ENCODE results near the gene GCGR.

Gene GCGR

DNA sequence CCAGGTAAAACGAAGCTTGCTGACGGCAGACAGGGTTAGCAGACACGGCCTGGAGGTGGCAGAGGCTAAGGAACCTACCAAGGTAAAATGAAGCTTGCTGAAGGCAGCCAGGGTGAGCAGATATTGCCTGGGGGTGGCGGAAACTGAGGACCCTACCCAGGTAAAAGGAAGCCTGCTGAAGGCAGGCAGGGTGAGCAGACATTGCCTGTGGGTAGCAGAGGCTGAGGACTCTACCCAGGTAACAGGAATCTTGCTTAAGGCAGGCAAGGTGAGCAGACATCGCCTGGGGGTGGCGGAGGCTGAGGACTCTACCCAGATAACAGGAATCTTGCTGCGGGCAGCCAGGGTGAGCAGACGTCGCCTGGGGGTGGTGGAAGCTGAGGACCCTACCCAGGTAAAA, 2.6 kb upstream of the GCGR start:
- H3K4me1 ChIP-seq (ENCODE audit: insufficient read depth, poor library complexity, severe bottlenecking) = no peaks in the 10 kb centered on the region
- no peak overlapping the region for H3K4me3 ChIP-seq (ENCODE audit: severe bottlenecking)
- no peak for DNase-seq (ENCODE audit: low spot score)
- H3K27me3 ChIP-seq (ENCODE audit: insufficient read depth, poor library complexity, severe bottlenecking) = peaks cover 46% of the 10 kb centered on the region
- H3K36me3 ChIP-seq (ENCODE audit: low read depth) = no peaks in the 10 kb centered on the region
- TF ChIP-seq, protein P1, sequence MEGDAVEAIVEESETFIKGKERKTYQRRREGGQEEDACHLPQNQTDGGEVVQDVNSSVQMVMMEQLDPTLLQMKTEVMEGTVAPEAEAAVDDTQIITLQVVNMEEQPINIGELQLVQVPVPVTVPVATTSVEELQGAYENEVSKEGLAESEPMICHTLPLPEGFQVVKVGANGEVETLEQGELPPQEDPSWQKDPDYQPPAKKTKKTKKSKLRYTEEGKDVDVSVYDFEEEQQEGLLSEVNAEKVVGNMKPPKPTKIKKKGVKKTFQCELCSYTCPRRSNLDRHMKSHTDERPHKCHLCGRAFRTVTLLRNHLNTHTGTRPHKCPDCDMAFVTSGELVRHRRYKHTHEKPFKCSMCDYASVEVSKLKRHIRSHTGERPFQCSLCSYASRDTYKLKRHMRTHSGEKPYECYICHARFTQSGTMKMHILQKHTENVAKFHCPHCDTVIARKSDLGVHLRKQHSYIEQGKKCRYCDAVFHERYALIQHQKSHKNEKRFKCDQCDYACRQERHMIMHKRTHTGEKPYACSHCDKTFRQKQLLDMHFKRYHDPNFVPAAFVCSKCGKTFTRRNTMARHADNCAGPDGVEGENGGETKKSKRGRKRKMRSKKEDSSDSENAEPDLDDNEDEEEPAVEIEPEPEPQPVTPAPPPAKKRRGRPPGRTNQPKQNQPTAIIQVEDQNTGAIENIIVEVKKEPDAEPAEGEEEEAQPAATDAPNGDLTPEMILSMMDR (IDR thresholded peaks at IDR 0.05; ENCODE audit: poor library complexity, severe bottlenecking) = no peak
- no peak overlapping the region for H3K27ac ChIP-seq (ENCODE audit: poor library complexity, severe bottlenecking)
- no peaks in the 10 kb centered on the region for H3K9me3 ChIP-seq (ENCODE audit: severe bottlenecking)
- no peak for ATAC-seq (ENCODE audit: low read depth)

DNA sequence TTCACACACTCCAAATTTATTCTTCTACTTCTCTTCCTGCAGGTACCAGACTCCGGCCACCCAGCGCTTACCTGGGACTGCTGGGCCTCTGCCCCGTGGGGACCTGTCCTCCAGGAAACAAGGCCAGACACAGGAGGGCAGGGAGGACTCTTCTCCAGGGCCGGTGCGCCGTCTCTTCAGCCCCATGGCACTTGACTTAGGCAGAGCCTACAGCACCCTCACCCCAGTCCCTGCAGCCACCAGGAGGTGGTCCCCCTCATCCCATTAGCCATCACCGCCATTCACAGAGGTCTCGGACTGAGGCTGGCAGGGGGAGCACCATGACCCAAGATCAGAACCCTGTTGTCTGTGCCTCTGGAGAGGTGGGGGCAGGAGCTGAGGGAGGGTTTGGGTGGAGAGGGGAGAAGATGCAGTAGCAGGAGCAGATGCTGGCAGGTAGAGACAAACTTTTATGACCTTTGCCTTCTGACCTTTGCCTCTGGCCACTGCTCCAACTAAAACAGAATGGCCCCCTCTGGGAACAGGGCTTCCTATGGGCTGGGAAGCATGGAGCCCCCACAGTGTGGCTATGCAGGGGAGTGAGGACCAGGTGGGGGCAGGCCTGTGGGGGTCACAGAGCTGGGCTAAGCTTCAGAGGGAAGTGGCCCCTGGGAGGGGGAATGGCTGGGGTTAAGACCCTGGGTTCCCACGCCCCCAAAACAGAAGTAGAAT, 1.7 kb upstream of the GCGR start:
- Histone ChIP-seq H3K36me3 (ENCODE audit: low read depth) (no peaks in the 10 kb centered on the region), H3K4me3 (ENCODE audit: severe bottlenecking) (no peak overlapping the region), H3K27me3 (ENCODE audit: insufficient read depth, poor library complexity, severe bottlenecking) (peaks cover 55% of the 10 kb centered on the region), H3K4me1 (ENCODE audit: insufficient read depth, poor library complexity, severe bottlenecking) (no peaks in the 10 kb centered on the region), H3K9me3 (ENCODE audit: severe bottlenecking) (no peaks in the 10 kb centered on the region), H3K27ac (ENCODE audit: poor library complexity, severe bottlenecking) (no peak overlapping the region)
- ATAC-seq (ENCODE audit: low read depth) = no peak
- DNase-seq (ENCODE audit: low spot score) = peak; percentile 60
- TF ChIP-seq, protein P1 (IDR thresholded peaks at IDR 0.05; ENCODE audit: poor library complexity, severe bottlenecking) = no peak

DNA sequence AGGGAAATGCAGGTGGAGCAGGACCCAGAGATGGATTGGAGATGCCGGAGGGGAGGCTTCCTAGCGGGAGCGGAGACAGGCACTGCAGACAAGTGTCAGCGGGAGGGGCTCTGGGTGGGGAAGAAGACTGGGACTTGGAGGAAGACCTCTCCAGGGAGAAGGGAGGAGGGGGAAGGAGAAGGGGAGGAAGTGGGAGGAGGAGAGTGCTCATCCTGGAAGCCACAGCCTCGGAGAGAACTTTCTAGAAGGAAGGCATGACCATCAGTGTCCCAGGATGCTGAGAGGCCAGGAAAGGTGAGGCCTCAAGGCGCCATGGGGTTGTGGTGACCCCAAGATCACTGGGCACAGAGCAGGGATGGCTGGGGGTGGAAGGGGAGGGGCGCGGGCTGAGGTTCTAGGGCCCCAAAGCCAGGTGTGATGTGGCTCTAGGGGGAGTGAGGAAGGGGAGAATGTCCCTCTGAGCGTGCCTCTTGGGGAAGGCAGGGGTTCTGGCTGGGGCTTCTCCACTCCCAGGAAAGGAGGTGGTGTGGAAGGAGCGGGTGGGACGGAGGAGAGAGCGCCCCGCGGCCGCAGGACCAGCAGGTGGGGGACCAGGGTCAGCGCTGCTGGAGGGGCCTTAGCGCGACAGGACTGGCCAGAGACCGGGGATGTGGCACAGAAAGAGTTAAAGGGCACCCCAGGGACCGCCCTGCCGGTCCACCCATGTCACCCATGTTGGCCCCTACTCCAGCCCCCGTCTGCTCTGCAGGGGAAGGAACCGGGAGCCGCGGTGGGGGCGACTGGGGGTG, 900 bp upstream of the GCGR start:
- peaks cover 64% of the 10 kb centered on the region for H3K27me3 ChIP-seq (ENCODE audit: insufficient read depth, poor library complexity, severe bottlenecking)

DNA sequence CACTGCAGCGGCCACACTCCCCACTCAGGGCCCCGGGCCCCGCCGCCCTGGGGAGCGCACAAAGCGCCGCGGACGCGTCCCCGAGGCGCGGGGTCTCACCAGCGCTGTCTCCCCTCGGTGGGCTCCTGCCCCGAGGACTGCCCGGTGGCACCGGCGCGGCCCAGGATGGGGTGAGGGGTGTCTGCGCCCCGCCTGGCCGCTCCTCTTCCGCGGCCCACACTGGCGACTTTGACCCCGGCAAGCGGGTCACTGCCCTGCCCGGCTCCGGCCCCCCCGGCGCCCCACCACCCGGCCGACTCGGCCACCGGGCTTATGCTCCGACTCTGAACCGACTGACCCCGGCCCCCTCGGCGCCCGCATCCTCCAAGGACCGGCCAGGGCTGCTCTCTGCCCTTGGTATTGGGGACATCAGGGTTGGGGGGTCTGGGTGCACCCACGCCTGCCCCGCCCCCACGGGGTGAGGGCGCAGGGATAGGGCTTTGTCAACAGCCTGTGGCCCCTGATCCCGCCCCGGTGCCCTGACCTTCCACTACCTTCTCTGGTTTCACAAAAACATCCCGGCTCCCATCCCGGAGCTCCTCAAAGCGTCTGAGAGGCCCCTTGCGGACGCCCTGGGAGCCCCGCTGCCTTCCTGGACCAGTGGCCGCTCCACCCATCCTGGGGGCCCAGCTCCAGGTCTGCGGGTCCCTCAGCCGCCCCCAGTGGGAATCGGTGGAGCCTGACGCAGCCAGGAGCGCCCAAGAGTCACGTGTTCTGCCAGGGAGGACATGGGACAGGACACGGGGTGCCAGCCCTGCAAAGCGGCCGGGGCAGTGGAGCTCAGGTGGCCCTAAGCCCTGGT, 829 bp downstream of the GCGR start:
- TF ChIP-seq, protein P1 (IDR thresholded peaks at IDR 0.05; ENCODE audit: poor library complexity, severe bottlenecking) = no peak
- no peak overlapping the region for H3K4me3 ChIP-seq (ENCODE audit: severe bottlenecking)
- peaks cover 70% of the 10 kb centered on the region for H3K27me3 ChIP-seq (ENCODE audit: insufficient read depth, poor library complexity, severe bottlenecking)
- ATAC-seq (ENCODE audit: low read depth) = no peak
- no peaks in the 10 kb centered on the region for H3K9me3 ChIP-seq (ENCODE audit: severe bottlenecking)
- H3K36me3 ChIP-seq (ENCODE audit: low read depth) = no peaks in the 10 kb centered on the region
- H3K4me1 ChIP-seq (ENCODE audit: insufficient read depth, poor library complexity, severe bottlenecking) = no peaks in the 10 kb centered on the region
- no peak overlapping the region for H3K27ac ChIP-seq (ENCODE audit: poor library complexity, severe bottlenecking)
- peak; percentile 70 for DNase-seq (ENCODE audit: low spot score)

More for the DNA sequence above, 900 bp upstream of the GCGR start:
- H3K4me3 ChIP-seq (ENCODE audit: severe bottlenecking) = no peak overlapping the region
- H3K9me3 ChIP-seq (ENCODE audit: severe bottlenecking) = no peaks in the 10 kb centered on the region
- TF ChIP-seq, protein P1 (IDR thresholded peaks at IDR 0.05; ENCODE audit: poor library complexity, severe bottlenecking) = no peak
- H3K27ac ChIP-seq (ENCODE audit: poor library complexity, severe bottlenecking) = no peak overlapping the region
- ATAC-seq (ENCODE audit: low read depth) (no peak), DNase-seq (ENCODE audit: low spot score) (peak; percentile 61)
- no peaks in the 10 kb centered on the region for H3K36me3 ChIP-seq (ENCODE audit: low read depth)
- no peaks in the 10 kb centered on the region for H3K4me1 ChIP-seq (ENCODE audit: insufficient read depth, poor library complexity, severe bottlenecking)

Data from RWPE2 (cell line).